Stimulated activated memory B cell treated with anti-CD40 and anti-IgM and Interleukin-4, amounts not matched to agents 10 μg/mL and 1 μg/mL and 100 μg/mL, for 72 hours (primary cell): Measurements from ENCODE around the gene PADI1.
A peak's percentile ranks its signal among the peaks of the same experiment; 100 is the strongest.

Source experiments
- ATAC-seq: fragments of 150-1000 bp; cut with Tn5 transposase; 2 replicates; pipeline ENCODE4 v1.10.0; 2021
- H3K27ac Mint-ChIP-seq: one replicate; pipeline ENCODE4 v1.8.0; 2022; ENCODE audit warnings: mild to moderate bottlenecking, mixed read lengths
- H3K27me3 Mint-ChIP-seq: one replicate; pipeline ENCODE4 v1.8.0; 2022; ENCODE audit warnings: mixed read lengths
- H3K36me3 Mint-ChIP-seq: one replicate; pipeline ENCODE4 v1.8.0; 2022; ENCODE audit warnings: mixed read lengths
- H3K4me1 Mint-ChIP-seq: one replicate; pipeline ENCODE4 v1.8.0; 2022; ENCODE audit warnings: mixed read lengths
- H3K4me3 Mint-ChIP-seq: one replicate; pipeline ENCODE4 v1.8.0; 2022; ENCODE audit warnings: mild to moderate bottlenecking, moderate library complexity, mixed read lengths
- H3K9me3 Mint-ChIP-seq: one replicate; pipeline ENCODE4 v1.8.0; 2022; ENCODE audit warnings: mixed read lengths

The PADI1 gene

DNA sequence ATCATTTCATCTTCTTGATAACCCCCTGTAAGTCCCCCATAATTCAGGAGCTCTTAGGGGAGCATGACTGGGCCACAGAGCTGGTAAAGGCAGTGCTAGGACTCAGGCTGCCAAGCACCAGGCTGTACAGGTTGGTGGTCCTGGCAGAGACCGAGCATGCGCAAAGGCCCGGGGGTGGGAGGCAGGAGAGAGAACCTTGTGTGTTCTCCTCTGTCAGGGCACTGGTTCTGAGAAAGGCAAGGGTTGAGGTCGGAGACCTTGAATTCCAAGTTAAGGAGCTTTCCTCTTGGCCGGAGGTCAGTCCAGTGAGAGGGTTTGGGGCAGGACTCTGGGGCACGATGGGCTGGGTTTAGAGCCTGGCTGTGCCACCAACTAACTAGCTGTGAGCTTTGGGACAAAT is 67.1 kb downstream of the PADI1 start:
- H3K9me3 Mint-ChIP-seq, result no peaks in the 10 kb centered on the region
- H3K27ac Mint-ChIP-seq, result no peak overlapping the region
- H3K4me1 Mint-ChIP-seq, result peaks cover 6% of the 10 kb centered on the region
- ATAC-seq, result no peak
- H3K4me3 Mint-ChIP-seq, result no peak overlapping the region
- H3K27me3 Mint-ChIP-seq, result peaks cover 30% of the 10 kb centered on the region
- H3K36me3 Mint-ChIP-seq, result no peaks in the 10 kb centered on the region

DNA sequence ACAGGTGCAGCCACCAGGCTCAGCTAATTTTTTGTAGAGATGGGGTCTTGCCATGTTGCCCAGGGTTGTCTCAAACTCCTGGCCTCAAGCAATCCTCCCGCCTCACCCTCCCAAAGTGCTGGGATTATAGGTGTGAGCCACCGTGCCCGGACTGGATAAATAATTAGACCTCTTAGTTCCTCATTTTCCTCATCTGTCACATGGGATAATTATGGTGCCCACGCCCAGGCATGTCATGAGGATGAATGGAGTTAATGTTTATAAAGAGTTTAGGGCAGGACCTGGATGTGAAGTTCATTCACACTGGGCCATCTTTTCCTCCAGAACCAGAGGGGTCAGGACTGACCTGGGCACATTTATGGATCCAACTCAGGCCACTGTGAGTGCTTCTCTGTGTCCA is 67.7 kb downstream of the PADI1 start:
- peaks cover 36% of the 10 kb centered on the region for H3K27me3 Mint-ChIP-seq
- no peak overlapping the region for H3K27ac Mint-ChIP-seq
- ATAC-seq, result no peak
- no peaks in the 10 kb centered on the region for H3K36me3 Mint-ChIP-seq
- no peaks in the 10 kb centered on the region for H3K9me3 Mint-ChIP-seq
- H3K4me1 Mint-ChIP-seq, result peaks cover 6% of the 10 kb centered on the region
- no peak overlapping the region for H3K4me3 Mint-ChIP-seq

DNA sequence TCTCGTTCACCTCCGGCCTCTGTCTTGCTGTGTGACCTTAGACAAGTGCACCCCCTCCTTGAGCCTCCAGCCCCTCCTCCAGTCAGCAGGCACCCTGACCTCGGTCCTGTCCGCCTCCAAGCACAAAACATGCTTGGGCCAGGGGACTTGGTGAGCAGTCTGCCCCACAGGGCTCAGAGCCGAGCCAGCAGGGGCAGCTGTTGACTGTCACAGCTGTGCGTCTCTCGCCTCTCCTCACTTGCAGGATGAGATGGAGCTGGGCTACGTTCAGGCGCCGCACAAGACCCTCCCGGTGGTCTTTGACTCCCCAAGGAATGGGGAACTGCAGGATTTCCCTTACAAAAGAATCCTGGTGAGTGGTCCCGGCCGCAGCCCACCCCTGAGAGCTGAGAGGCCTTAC is 68.2 kb downstream of the PADI1 start:
- Mint-ChIP-seq H3K27ac (no peak overlapping the region), H3K36me3 (no peaks in the 10 kb centered on the region), H3K27me3 (peaks cover 40% of the 10 kb centered on the region), H3K9me3 (no peaks in the 10 kb centered on the region), H3K4me3 (no peak overlapping the region), H3K4me1 (peaks cover 6% of the 10 kb centered on the region)
- no peak for ATAC-seq

DNA sequence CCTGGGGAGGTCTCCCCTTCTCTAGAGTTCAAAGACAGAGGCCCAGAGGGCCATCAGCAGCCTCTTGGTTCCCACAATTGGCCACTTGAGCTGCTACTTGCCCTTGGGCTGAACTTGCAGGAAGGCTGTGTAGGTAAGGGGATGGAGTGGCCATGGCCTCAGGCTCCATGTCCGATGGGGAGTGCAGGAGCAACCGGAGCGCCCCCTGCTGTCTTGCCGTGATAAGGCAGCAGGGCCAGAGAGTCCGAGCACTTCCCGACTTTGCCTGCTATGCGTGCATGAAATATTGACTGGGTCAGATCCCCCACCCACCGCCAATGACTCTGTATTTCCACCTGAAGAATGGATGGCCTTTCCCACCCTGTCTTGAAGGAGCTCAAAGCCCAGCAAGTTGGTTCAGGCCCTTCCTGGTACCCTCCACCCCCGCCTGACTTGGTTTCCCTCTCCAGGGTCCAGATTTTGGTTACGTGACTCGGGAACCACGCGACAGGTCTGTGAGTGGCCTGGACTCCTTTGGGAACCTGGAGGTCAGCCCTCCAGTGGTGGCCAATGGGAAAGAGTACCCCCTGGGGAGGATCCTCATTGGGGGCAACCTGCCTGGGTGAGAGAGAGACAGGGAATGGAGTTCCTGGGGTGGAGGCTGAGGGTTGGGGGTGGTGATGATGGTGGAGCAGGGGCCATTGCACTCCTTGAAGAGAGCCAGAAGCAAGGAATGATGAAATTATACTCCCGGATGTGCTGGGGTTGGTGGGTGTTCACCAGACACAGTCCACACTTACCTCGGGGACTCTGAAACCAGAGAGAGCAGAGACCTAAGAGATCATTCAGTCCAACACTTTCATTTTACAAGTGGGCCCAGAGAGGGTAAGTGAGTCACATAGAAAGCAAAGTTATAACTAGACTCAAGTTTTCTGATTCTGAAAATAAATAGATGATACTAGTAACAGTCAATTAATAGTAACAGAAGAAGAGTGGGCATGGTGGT is 69.5 kb downstream of the PADI1 start:
- no peak for ATAC-seq
- Mint-ChIP-seq H3K36me3 (no peaks in the 10 kb centered on the region), H3K4me3 (no peak overlapping the region), H3K9me3 (no peaks in the 10 kb centered on the region), H3K27ac (no peak overlapping the region), H3K4me1 (peaks cover 6% of the 10 kb centered on the region), H3K27me3 (peaks cover 47% of the 10 kb centered on the region)

DNA sequence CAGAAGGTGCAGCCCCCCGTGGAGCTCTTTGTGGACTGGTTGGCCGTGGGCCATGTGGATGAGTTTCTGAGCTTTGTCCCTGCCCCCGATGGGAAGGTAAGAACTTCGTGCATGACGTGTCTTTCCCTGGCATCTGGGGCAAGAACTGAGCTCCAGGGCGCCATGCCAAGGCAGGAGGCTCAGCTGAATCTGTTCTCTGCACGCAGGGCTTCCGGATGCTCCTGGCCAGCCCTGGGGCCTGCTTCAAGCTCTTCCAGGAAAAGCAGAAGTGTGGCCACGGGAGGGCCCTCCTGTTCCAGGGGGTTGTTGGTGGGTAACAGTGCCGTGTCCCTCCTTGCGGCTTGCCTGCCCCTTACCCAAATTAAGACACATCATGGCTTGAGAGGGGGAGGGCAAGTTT is 71.6 kb downstream of the PADI1 start:
- Mint-ChIP-seq H3K36me3 (no peaks in the 10 kb centered on the region), H3K27me3 (peaks cover 54% of the 10 kb centered on the region), H3K9me3 (no peaks in the 10 kb centered on the region), H3K4me3 (no peak overlapping the region), H3K4me1 (peaks cover 8% of the 10 kb centered on the region), H3K27ac (no peak overlapping the region)
- no peak for ATAC-seq

DNA sequence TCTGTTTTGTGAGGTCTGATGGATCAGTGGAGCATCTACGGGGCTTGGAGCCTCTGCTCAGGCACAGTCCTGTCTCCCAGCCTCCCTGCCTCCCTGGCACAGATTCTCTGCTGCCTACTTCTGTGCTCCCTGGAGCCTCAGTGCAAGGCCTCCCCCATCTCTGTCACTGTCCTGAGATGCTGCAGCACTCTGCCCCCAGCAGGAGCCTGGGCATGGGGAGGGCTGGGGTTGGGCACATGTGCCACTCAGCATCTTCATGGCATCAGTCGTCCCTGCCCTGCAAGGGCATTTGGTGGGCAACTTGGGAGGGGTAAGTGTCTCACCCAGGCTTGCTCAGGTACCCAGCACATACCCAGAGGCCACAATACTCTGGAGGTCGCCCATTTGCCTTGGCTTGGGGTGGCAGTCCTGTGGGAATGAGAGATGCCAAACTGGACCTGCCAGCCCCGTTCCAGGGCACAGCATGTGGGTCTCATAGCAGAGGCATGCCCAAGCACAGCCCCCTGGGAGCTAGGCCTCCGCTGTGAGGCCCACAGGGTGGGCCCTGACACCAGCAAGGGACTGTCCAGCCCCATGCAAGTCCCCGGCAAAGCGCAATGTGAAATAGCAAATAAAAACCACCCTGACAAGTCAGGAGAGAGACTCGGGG is 72.7 kb downstream of the PADI1 start:
- H3K4me1 Mint-ChIP-seq, result peaks cover 17% of the 10 kb centered on the region
- H3K36me3 Mint-ChIP-seq, result no peaks in the 10 kb centered on the region
- peak; percentile 10 for ATAC-seq
- H3K27ac Mint-ChIP-seq, result no peak overlapping the region
- peaks cover 54% of the 10 kb centered on the region for H3K27me3 Mint-ChIP-seq
- no peak overlapping the region for H3K4me3 Mint-ChIP-seq
- H3K9me3 Mint-ChIP-seq, result no peaks in the 10 kb centered on the region

DNA sequence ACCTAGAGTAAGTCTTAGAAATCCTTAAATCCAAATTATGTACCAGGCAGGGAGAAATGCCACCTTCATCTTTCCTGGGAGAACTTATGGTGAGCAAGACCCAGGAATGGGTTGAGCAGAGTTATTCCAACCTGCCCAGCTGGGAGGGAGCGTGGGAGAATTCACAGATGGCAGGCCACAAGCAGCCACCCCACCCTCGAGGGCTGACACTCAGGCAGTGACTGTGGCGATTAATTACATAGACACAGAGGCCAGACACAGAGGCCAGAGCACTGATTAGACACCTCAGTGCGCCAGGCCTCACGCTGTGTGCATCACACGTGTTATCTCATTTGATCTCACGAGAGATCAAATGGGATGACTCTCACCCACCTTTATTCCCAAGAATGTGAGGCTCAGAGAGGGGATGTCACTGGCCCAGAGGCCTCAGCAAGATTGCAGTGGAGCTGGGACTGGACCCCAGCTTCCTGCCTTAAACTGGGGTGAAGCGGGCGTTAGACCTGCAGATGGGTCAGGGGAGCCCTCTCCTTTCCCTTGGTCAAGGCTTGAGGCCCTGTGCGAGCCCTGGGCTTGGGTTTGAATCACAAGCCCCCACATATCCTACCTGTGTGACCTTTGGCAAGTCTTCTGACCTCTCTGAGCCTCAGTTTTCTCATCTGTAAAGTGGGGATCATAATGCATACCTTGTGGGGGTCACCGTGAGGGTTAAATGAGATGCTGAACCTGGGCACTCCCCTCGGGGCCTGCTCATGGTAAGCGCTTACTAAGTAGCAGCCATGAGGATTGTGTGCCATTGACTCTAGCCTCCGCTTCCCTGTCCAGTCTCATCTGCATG is 74.3 kb downstream of the PADI1 start:
- H3K27me3 Mint-ChIP-seq, result peaks cover 61% of the 10 kb centered on the region
- peaks cover 17% of the 10 kb centered on the region for H3K4me1 Mint-ChIP-seq
- ATAC-seq, result no peak
- no peak overlapping the region for H3K27ac Mint-ChIP-seq
- H3K4me3 Mint-ChIP-seq, result no peak overlapping the region
- no peaks in the 10 kb centered on the region for H3K9me3 Mint-ChIP-seq
- no peaks in the 10 kb centered on the region for H3K36me3 Mint-ChIP-seq

DNA sequence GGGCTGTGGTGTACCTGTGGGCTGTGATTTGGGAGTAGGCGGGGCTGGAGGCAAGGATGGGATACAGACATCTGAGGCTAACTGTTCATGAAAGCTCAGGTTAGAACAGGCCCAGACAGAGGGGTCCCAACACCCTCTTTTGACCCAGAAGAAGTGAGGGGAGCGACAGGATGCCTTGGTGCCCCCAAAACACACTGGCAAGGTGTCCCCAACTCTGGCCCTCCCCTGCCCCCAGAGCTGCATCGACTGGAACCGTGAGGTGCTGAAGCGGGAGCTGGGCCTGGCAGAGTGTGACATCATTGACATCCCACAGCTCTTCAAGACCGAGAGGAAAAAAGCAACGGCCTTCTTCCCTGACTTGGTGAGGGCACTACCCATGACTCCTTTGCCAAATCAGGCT is 75.5 kb downstream of the PADI1 start:
- H3K4me3 Mint-ChIP-seq, result no peak overlapping the region
- H3K4me1 Mint-ChIP-seq, result peaks cover 11% of the 10 kb centered on the region
- H3K27me3 Mint-ChIP-seq, result peaks cover 61% of the 10 kb centered on the region
- no peaks in the 10 kb centered on the region for H3K9me3 Mint-ChIP-seq
- no peak for ATAC-seq
- H3K27ac Mint-ChIP-seq, result no peak overlapping the region
- H3K36me3 Mint-ChIP-seq, result no peaks in the 10 kb centered on the region

DNA sequence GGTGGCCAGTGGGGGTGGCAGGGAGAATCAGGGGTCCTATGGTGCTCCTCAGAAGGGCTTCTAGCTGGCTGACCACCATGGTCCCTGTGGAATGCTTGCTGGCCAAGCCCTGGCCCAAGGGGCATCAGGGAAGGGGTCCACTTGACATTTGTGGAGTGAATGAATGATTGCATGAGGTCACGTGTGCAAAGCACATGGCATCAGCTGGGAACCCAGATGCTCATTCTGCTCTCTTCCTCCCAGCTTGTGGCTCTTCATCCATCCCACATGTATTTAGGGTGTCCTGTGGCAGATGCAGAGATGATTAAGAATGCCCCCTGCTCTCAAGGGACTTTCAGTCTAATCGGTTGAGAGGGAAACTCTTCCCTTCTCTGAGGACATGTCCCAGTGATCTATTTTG is 76.0 kb downstream of the PADI1 start:
- H3K27me3 Mint-ChIP-seq, result peaks cover 61% of the 10 kb centered on the region
- no peaks in the 10 kb centered on the region for H3K36me3 Mint-ChIP-seq
- ATAC-seq, result no peak
- H3K9me3 Mint-ChIP-seq, result no peaks in the 10 kb centered on the region
- no peak overlapping the region for H3K4me3 Mint-ChIP-seq
- H3K27ac Mint-ChIP-seq, result no peak overlapping the region
- H3K4me1 Mint-ChIP-seq, result peaks cover 11% of the 10 kb centered on the region

DNA sequence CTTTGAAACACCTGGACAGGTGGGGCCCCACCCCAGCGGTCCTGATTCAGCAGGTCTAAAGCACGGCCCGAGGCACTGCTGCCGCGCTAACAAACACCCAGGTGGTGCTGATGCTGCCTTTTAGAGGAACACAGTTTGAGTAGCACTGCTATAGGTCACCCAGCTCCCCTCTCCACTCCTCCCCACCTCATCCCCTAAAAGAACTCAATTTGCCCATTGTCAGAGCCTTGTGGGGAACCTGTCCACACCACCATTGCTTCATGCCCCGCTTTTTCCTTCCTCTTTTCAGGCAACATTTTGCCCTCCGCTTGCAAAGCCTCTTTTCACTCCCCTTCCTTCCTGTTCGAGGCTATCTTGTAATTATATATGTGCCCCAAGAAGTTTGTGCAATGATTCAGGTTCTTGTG is 76.8 kb downstream of the PADI1 start:
- Mint-ChIP-seq H3K36me3 (no peaks in the 10 kb centered on the region), H3K9me3 (no peaks in the 10 kb centered on the region), H3K27me3 (peaks cover 56% of the 10 kb centered on the region), H3K4me1 (peaks cover 11% of the 10 kb centered on the region), H3K27ac (no peak overlapping the region), H3K4me3 (no peak overlapping the region)
- ATAC-seq, result no peak

DNA sequence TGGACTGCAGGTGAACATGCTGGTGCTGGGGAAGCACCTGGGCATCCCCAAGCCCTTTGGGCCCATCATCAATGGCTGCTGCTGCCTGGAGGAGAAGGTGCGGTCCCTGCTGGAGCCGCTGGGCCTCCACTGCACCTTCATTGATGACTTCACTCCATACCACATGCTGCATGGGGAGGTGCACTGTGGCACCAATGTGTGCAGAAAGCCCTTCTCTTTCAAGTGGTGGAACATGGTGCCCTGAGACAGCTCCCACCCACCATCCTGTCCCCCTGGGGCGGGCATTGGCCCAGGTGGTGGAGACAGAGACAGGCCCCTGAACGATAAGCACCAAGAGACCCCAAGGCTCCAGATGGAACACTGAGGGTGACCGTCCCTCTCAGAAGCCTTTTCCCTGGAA is 77.9 kb downstream of the PADI1 start:
- no peaks in the 10 kb centered on the region for H3K9me3 Mint-ChIP-seq
- H3K4me1 Mint-ChIP-seq, result peaks cover 11% of the 10 kb centered on the region
- H3K27me3 Mint-ChIP-seq, result peaks cover 46% of the 10 kb centered on the region
- H3K36me3 Mint-ChIP-seq, result no peaks in the 10 kb centered on the region
- ATAC-seq, result no peak
- no peak overlapping the region for H3K4me3 Mint-ChIP-seq
- H3K27ac Mint-ChIP-seq, result no peak overlapping the region

DNA sequence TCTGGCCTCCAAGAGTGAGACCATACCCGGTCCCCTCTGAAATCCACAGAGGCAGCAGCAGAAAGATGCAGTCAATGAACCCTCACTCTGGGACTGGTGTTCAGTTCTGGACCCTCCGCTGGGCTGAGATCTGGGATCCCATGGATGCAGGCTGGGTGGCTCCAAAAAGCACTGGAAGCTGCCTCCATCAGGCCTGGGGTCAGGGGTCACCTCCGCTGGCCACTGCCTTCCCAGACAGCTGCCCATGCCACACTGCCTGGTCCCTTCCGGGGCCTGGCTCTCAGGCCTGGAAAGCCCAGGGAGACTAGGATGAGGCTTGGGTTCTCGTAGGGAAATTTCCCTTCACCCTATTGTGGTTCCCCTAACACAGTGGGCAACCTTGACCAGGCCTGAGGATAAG is 81.7 kb downstream of the PADI1 start:
- Mint-ChIP-seq H3K9me3 (no peaks in the 10 kb centered on the region), H3K4me3 (no peak overlapping the region), H3K27me3 (peaks cover 43% of the 10 kb centered on the region), H3K27ac (no peak overlapping the region), H3K4me1 (peaks cover 9% of the 10 kb centered on the region), H3K36me3 (no peaks in the 10 kb centered on the region)
- ATAC-seq, result no peak

DNA sequence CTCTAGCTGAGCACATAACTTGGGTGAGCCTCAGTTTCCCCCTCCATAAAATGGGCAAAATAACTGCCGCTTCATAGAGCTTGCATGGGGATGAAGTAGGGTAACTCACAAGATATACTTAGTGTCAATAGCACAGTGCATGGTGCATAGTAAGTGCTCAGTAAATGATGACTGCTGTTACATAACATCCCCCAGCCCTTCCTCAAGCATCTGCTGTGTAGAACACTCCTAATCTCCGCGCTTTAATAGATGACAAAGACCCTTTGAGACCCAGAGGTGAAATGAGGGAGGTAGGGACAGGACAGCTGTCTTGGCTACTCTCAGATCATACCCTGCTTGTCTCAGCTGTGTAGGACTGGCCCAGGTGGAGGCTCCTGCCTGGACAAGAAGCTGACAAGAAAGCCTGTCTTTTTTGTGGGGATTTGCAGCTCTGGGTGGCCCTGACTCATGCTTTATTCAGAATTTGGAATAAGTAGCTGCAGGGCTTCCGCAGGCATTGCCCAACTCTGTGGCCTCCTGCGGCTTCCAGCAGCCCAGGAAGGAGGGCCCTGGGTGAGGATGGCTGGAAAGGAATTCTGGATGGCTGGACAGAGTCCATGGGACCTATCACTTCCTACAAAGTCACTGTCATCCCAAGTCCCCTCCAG is 82.3 kb downstream of the PADI1 start:
- Mint-ChIP-seq H3K4me3 (no peak overlapping the region), H3K36me3 (no peaks in the 10 kb centered on the region), H3K27me3 (peaks cover 43% of the 10 kb centered on the region), H3K9me3 (no peaks in the 10 kb centered on the region), H3K27ac (no peak overlapping the region), H3K4me1 (peaks cover 2% of the 10 kb centered on the region)
- no peak for ATAC-seq

DNA sequence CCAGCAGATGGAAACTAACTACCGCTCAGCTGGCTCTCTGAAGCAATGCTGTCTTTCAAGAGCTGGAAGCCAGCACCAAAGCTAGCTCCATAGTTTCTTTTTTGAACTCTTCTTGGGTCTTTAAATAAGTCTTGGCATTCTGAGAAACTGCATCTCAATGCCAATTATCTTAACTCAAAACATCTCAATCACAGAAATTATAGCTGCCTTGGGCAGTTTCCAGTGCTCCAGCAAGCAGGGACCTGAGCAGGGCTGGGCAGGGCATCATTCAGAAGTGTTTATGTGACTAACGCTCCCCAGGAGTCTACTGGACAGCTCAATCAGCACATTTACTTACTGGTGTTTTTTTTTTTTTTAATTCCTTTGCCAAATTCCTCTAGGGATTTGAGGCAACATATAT is 84.8 kb downstream of the PADI1 start:
- Mint-ChIP-seq H3K36me3 (no peaks in the 10 kb centered on the region), H3K4me3 (no peak overlapping the region), H3K27me3 (peaks cover 41% of the 10 kb centered on the region), H3K9me3 (no peaks in the 10 kb centered on the region), H3K27ac (no peak overlapping the region), H3K4me1 (no peaks in the 10 kb centered on the region)
- ATAC-seq, result no peak

DNA sequence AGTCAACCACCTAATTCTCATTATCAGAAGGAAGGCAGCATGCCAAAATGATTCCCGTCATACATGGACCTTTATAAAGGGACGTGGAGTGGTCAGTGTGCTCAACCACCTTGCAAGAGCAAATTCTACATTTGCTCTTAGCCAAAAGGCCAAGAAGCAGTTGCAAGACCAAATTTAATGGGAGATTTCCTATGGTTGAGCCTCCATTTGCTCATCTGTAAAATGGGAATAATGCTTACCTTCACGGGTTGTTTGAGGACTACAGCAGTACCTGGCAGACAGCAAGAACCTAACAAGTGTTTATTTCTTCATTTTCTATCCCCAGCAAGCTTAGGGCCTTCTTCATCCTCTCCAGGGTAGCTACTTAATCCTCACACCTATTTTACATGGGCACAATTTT is 85.6 kb downstream of the PADI1 start:
- H3K9me3 Mint-ChIP-seq, result no peaks in the 10 kb centered on the region
- H3K4me1 Mint-ChIP-seq, result no peaks in the 10 kb centered on the region
- H3K27ac Mint-ChIP-seq, result no peak overlapping the region
- no peak for ATAC-seq
- peaks cover 41% of the 10 kb centered on the region for H3K27me3 Mint-ChIP-seq
- no peak overlapping the region for H3K4me3 Mint-ChIP-seq
- H3K36me3 Mint-ChIP-seq, result no peaks in the 10 kb centered on the region
